OCI-LY3 (cell line): Measurements from ENCODE around the gene RPRD1A.

Source experiments
- CTCF ChIP-seq: fragments of 200-600, 300-600 bp; sonication (generic); IDR thresholded peaks from 2 replicates; pipeline ENCODE4 v1.5.1; 2014; ENCODE audit warnings: antibody characterized with exemption, low read length, low read depth
- EZH2phosphoT487 ChIP-seq: fragments of 200-600 bp; shearing (Covaris generic); IDR thresholded peaks from 2 replicates; pipeline ENCODE4 v1.6.1; 2018; ENCODE audit warnings: antibody characterized with exemption, mixed run types, low read depth

- TF ChIP-seq CTCF, result no peak
- no peak for TF ChIP-seq EZH2phosphoT487
Measured at GRCh38 chr18:35979112-35979511, 88.2 kb downstream of the RPRD1A start.
